ENCODE data around the gene RICTOR.

RICTOR gene

GRCh38 chr5:38891563-38891962 is 182.6 kb downstream of the RICTOR start:
- no peak for DNase-seq (ENCODE audit: low read depth in 1 of 2, low spot score in 1 of 2)

DNA sequence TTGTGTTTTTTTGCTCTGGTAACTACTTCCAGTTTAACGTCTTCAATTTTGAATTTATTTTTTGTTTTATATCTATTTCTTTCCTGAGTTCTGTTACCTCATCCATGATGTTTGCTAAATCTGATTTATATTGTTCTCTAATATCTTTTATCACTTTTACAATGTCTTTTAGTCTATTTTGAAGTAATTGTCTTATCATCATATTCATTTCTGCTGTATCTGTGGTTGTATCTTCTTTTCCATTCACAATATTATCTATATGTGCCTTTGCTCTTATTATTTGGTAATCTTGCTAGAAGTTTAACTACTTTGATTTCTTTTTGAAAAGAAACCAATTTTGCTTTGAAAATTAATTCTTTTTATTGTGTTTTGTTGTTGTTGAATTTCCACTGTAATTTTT is 184.8 kb downstream of the RICTOR start:
- no peak for DNase-seq (ENCODE audit: low read depth in 1 of 2, low spot score in 1 of 2)

DNA sequence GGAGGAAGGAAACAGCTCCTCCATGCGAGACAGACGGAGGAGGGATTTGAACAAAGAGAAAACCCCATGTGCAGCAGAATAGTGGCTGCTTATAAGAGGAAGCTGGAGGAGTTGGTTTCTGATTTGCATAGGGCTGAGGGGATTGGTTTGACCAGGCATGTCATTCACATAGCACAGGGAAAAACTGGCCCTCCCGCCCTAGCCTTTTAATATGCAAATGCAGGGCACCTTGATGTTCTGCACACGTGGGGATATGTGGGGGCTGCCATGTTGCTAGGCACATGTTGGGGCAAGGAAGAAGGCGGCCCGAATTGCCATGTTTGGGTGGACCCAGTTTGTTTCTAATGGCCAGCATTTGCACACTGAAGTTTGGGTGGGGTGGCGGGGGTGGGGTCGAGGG is 186.2 kb downstream of the RICTOR start:
- DNase-seq (ENCODE audit: low read depth in 1 of 2, low spot score in 1 of 2): no peak

Measured in activated CD4-positive, alpha-beta T cell treated with anti-CD3 and anti-CD28 coated beads, Interleukin-2, amount 50 U/mL, for 24 hours (primary cell).